ENCODE data around the gene PMEPA1. TPM values are rescaled to one million over a fixed set of nuclear protein-coding genes. Genes with fewer than 3 reads are reported as not detected.
A peak's percentile ranks its signal among the peaks of the same experiment; 100 is the strongest.

Gene PMEPA1
- polyA plus RNA-seq, 2 of the 4 experiments (the other 2 are of a cell fraction) = 131 to 147 TPM

DNA sequence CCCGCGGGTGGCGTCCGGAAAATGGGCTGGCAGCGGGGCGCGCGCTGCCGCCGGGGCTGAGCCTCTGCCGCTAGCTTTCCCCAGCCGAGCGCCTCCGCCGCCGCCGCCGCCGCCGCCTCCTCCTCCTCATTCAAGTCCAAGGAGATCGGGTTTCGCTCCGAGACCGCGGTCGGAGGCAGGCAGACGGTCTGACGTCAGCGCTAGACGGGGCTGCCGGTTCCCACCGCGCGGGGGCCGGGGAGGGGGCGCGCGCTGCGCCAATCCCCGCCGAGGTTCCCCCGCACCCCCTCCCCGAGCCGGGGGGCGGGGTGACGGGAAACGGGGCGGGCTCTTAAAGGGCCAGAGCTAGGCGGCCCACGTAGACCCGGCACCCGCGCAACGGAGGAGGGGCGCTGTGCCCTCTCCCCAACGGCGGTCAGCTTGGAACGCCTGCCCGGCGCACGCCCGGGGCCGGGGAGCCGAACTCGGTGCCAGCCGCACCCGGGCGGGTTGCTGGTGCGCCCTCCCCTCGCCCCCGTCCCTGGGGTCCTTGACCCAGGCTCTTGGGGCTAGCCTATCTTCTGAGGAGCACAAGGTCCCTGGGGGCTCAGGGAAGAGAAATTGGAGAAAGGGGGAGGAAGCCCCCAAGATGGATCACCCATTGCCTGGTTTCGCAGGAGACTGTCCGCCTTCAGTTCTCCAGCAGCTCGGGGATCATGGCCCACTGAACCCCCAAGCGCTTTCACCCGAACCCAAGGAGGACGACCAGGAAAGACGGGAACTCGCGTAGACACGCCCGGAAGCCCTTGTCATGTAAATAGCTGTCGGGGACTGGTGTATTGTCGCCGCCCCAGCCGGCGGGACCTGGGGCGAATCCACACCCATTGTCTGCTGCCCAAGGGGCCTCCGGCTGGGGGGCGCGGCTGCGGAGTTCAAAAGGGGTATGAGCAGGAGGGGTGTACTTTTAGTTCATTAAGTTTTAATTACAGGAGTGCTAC, at the start of gene PMEPA1 (continued):
- TF ChIP-seq EP300 (IDR thresholded peaks at IDR 0.05) (peak; percentile 50 to 69; a peak in 2 of 5 replicates), EHF (CRISPR knock-in tag; IDR thresholded peaks at IDR 0.05) (no peak), ESRRA (IDR thresholded peaks at IDR 0.05; ENCODE audit: borderline replicate concordance, low read length) (no peak)
- TF ChIP-seq, protein P1, sequence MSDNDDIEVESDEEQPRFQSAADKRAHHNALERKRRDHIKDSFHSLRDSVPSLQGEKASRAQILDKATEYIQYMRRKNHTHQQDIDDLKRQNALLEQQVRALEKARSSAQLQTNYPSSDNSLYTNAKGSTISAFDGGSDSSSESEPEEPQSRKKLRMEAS (IDR thresholded peaks at IDR 0.05) = peak; percentile 15; the same call in 1 of the 2 replicates
- TF ChIP-seq, protein P2, sequence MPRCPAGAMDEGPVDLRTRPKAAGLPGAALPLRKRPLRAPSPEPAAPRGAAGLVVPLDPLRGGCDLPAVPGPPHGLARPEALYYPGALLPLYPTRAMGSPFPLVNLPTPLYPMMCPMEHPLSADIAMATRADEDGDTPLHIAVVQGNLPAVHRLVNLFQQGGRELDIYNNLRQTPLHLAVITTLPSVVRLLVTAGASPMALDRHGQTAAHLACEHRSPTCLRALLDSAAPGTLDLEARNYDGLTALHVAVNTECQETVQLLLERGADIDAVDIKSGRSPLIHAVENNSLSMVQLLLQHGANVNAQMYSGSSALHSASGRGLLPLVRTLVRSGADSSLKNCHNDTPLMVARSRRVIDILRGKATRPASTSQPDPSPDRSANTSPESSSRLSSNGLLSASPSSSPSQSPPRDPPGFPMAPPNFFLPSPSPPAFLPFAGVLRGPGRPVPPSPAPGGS (IDR thresholded peaks at IDR 0.05) = peak; percentile 19; the same call in 2 of the 3 replicates

DNA sequence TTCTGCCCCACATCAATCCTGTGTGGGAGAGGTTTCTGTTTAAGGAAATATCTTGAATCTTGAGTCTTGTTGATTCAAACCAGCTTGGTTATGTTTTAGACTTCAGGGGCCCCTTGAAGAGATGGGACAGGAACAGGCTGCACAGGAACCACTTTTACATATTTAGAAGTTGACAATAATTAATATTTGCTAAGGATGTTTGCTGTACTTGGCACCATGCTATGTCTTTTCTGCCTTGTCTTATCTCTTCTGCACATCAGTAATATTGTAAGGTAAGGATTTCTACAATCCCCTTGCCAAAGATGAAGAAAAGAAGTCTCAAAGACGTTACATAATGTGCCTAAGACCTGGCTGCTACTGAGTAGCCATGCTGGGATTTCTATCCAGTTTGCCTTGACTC, 48.0 kb upstream of the PMEPA1 start:
- Histone ChIP-seq H3K4me2 (no peak overlapping the region), H3K4me1 (peaks cover 10% of the 10 kb centered on the region; the same call in 2 of the 3 replicates), H3K9me3 (peaks cover 6% of the 10 kb centered on the region), H3K4me3 (no peak overlapping the region), H3K27ac (peak overlapping the region in 1 of 2 experiments; percentile 4; a peak in 1 of 6 replicates)
- no peak for DNase-seq (ENCODE audit: low read depth in 1 of 2, low spot score in 1 of 2)
- WGBS (ENCODE audit: missing lambda C conversion rate) = 32% methylated on average over 1 of the region's 1 CpG
- no peak for ATAC-seq
- CTCF ChIA-PET = interaction anchor here (1.4 to 1.5 kb wide), 2 partner anchors 9 to 14 kb away, joined by 4 to 6 read pairs; no protein-coding TSS in a partner anchor
- no peak for FAIRE-seq
- POLR2A ChIA-PET = no interaction called here
- TF ChIP-seq CBX8 (IDR thresholded peaks at IDR 0.05) (no peak), CHD4 (IDR thresholded peaks at IDR 0.05; ENCODE audit: borderline replicate concordance) (no peak), CBX2 (IDR thresholded peaks at IDR 0.05; ENCODE audit: borderline replicate concordance, low read depth) (no peak), RFX5 (IDR thresholded peaks at IDR 0.05) (no peak), KDM1A (IDR thresholded peaks at IDR 0.05; ENCODE audit: low read depth) (no peak), GATA3 (IDR thresholded peaks at IDR 0.05; ENCODE audit: borderline replicate concordance) (no peak), NPAS2 (CRISPR knock-in tag; IDR thresholded peaks at IDR 0.05; ENCODE audit: borderline replicate concordance) (no peak), CHD2 (IDR thresholded peaks at IDR 0.05; ENCODE audit: low read length, partially characterized antibody) (no peak), TP53 (CRISPR knock-in tag; IDR thresholded peaks at IDR 0.05) (no peak), RNF2 (IDR thresholded peaks at IDR 0.05; ENCODE audit: borderline replicate concordance, low read depth) (no peak), HOXA7 (CRISPR knock-in tag; IDR thresholded peaks at IDR 0.05) (no peak), ZFP36 (IDR thresholded peaks at IDR 0.05; ENCODE audit: borderline replicate concordance, partially characterized antibody) (no peak)
- TF ChIP-seq, protein P2 (IDR thresholded peaks at IDR 0.05) = no peak

DNA sequence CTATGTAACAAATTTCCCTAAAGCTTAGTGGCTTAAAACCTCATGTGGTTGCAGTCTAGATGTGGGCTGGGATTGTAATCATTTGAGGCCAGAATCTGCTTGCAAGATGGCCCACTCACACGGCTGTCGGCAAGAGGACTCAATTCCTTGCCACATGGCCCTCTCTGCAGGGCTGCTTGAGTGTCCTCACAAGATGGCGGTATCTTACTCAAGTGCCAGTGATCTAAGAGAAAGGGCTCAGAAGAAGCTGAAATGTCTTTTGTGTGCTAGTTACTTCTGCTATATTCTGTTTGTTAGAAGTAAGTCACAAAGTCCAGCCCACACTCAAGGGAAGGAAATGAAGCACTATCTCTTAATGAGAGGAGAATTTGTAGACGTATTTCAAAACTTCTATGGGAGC, 47.1 kb upstream of the PMEPA1 start:
- CTCF ChIA-PET = interaction anchor here (1.4 to 1.9 kb wide), 2 partner anchors 14 to 15 kb away, joined by 4 to 7 read pairs; no protein-coding TSS in a partner anchor
- WGBS (ENCODE audit: missing lambda C conversion rate) = 78% methylated on average over 4 of the region's 4 CpGs
- ATAC-seq = no peak
- H3K9me3 ChIP-seq = peaks cover 8% of the 10 kb centered on the region
- H3K4me2 ChIP-seq = no peak overlapping the region
- H3K27ac ChIP-seq = 0 out of 6 replicates have a peak overlapping the region, but pooled peaks of 1 of the 2 experiments have one; percentile 4
- peaks cover 10% of the 10 kb centered on the region; the same call in 2 of the 3 replicates for H3K4me1 ChIP-seq
- no peak for FAIRE-seq
- TF ChIP-seq, protein P3, sequence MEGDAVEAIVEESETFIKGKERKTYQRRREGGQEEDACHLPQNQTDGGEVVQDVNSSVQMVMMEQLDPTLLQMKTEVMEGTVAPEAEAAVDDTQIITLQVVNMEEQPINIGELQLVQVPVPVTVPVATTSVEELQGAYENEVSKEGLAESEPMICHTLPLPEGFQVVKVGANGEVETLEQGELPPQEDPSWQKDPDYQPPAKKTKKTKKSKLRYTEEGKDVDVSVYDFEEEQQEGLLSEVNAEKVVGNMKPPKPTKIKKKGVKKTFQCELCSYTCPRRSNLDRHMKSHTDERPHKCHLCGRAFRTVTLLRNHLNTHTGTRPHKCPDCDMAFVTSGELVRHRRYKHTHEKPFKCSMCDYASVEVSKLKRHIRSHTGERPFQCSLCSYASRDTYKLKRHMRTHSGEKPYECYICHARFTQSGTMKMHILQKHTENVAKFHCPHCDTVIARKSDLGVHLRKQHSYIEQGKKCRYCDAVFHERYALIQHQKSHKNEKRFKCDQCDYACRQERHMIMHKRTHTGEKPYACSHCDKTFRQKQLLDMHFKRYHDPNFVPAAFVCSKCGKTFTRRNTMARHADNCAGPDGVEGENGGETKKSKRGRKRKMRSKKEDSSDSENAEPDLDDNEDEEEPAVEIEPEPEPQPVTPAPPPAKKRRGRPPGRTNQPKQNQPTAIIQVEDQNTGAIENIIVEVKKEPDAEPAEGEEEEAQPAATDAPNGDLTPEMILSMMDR (IDR thresholded peaks at IDR 0.05) = no peak
- no peak for TF ChIP-seq HOXA7 (CRISPR knock-in tag; IDR thresholded peaks at IDR 0.05)
- no peak for TF ChIP-seq EP300 (IDR thresholded peaks at IDR 0.05)
- TF ChIP-seq, protein P4, sequence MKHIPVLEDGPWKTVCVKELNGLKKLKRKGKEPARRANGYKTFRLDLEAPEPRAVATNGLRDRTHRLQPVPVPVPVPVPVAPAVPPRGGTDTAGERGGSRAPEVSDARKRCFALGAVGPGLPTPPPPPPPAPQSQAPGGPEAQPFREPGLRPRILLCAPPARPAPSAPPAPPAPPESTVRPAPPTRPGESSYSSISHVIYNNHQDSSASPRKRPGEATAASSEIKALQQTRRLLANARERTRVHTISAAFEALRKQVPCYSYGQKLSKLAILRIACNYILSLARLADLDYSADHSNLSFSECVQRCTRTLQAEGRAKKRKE (CRISPR knock-in tag; IDR thresholded peaks at IDR 0.05; ENCODE audit: low read depth) = no peak
- TF ChIP-seq, protein P5, sequence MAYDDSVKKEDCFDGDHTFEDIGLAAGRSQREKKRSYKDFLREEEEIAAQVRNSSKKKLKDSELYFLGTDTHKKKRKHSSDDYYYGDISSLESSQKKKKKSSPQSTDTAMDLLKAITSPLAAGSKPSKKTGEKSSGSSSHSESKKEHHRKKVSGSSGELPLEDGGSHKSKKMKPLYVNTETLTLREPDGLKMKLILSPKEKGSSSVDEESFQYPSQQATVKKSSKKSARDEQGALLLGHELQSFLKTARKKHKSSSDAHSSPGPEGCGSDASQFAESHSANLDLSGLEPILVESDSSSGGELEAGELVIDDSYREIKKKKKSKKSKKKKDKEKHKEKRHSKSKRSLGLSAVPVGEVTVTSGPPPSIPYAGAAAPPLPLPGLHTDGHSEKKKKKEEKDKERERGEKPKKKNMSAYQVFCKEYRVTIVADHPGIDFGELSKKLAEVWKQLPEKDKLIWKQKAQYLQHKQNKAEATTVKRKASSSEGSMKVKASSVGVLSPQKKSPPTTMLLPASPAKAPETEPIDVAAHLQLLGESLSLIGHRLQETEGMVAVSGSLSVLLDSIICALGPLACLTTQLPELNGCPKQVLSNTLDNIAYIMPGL (CRISPR knock-in tag; IDR thresholded peaks at IDR 0.05; ENCODE audit: borderline replicate concordance) = no peak
- no peak for TF ChIP-seq SMC3 (IDR thresholded peaks at IDR 0.05)
- no peak for TF ChIP-seq GATA3 (IDR thresholded peaks at IDR 0.05; ENCODE audit: borderline replicate concordance)
- TF ChIP-seq, protein P2 (IDR thresholded peaks at IDR 0.05) = no peak
- POLR2A ChIA-PET = no interaction called here
- no peak overlapping the region for H3K4me3 ChIP-seq
- no peak for DNase-seq (ENCODE audit: low read depth in 1 of 2, low spot score in 1 of 2)

Data from A549 (cell line).